Neural progenitor cell (in vitro differentiated cells): ENCODE measurements around the gene RAB9B.

Experiments used
- CTCF ChIP-seq: fragments of 200-600 bp; sonication (generic); IDR thresholded peaks from 2 replicates; pipeline ENCODE4 v1.5.1; 2017; ENCODE audit warnings: antibody characterized with exemption, mild to moderate bottlenecking
- EZH2 ChIP-seq: fragments of 200-600 bp; sonication (generic); IDR thresholded peaks from 2 replicates; pipeline ENCODE4 v1.6.1; 2017; ENCODE audit warnings: antibody characterized with exemption, mild to moderate bottlenecking, moderate library complexity

- no peak for TF ChIP-seq EZH2
- no peak for TF ChIP-seq CTCF
Measured at GRCh38 chrX:103877571-103877970, 45.5 kb upstream of the RAB9B start.
